ENCODE results near the gene HGD.
"Not testable (repeated sequence)": the region's sequence is repeated elsewhere in the genome, so short reads cannot be mapped to it uniquely, and the experiment has no call there.

Gene HGD

GRCh38 chr3:120636795-120637401 lies 45.1 kb downstream of the HGD start:
- DNase-seq = no peak

GRCh38 chr3:120634539-120634938 lies 47.5 kb downstream of the HGD start:
- DNase-seq = no peak

- no peak for DNase-seq
Measured at GRCh38 chr3:120625159-120625586, 56.9 kb downstream of the HGD start.

GRCh38 chr3:120623727-120624093 lies 58.3 kb downstream of the HGD start:
- no peak for DNase-seq

GRCh38 chr3:120622870-120623726 lies 58.9 kb downstream of the HGD start:
- no peak for DNase-seq

- no peak for DNase-seq
Measured at GRCh38 chr3:120622457-120622856, 59.6 kb downstream of the HGD start.

- DNase-seq = not testable (repeated sequence)
Measured at GRCh38 chr3:120616745-120617144, 65.3 kb downstream of the HGD start.

GRCh38 chr3:120615847-120616609 lies 66.0 kb downstream of the HGD start:
- DNase-seq = no peak

GRCh38 chr3:120614765-120615164 lies 67.3 kb downstream of the HGD start:
- no peak for DNase-seq

- no peak for DNase-seq
Measured at GRCh38 chr3:120608506-120608905, 73.5 kb downstream of the HGD start.

- DNase-seq = no peak
Measured at GRCh38 chr3:120604784-120605183, 77.3 kb downstream of the HGD start.

- no peak for DNase-seq
Measured at GRCh38 chr3:120604382-120604781, 77.7 kb downstream of the HGD start.

GRCh38 chr3:120602682-120603081 lies 79.4 kb downstream of the HGD start:
- DNase-seq = no peak

- DNase-seq = no peak
Measured at GRCh38 chr3:120601554-120601953, 80.5 kb downstream of the HGD start.

GRCh38 chr3:120599211-120599610 lies 82.8 kb downstream of the HGD start:
- DNase-seq = no peak

GRCh38 chr3:120597445-120598049 lies 84.5 kb downstream of the HGD start:
- DNase-seq = no peak

GRCh38 chr3:120596853-120597223 lies 85.2 kb downstream of the HGD start:
- DNase-seq = no peak

- DNase-seq = peak; percentile 89
Measured at GRCh38 chr3:120596116-120596852, 85.8 kb downstream of the HGD start, which contains the start of gene NDUFB4. NDUFB4 (plus strand) TSS chr3:120596336; CDS start chr3:120596360, 24 bp downstream.

- no peak for DNase-seq
Measured at GRCh38 chr3:120595788-120596115, 86.3 kb downstream of the HGD start.

GRCh38 chr3:120587332-120587975 lies 94.6 kb downstream of the HGD start:
- no peak for DNase-seq
